Nephron (organoid): ENCODE results near the gene MGA.
A peak's percentile ranks its signal among the peaks of the same experiment; 100 is the strongest.

Experiments used
- H3K27ac Mint-ChIP-seq, 3 experiments: 2 replicates each; pipeline ENCODE4 v1.8.0; 2020; ENCODE audit warnings: mixed read lengths in 3 of 3, mild to moderate bottlenecking in 2 of 3, moderate library complexity in 1 of 3
- H3K27me3 Mint-ChIP-seq: 2 replicates; pipeline ENCODE4 v1.8.0; 2021; ENCODE audit warnings: low read depth, mild to moderate bottlenecking, moderate library complexity, mixed read lengths
- H3K36me3 Mint-ChIP-seq: 2 replicates; pipeline ENCODE4 v1.8.0; 2020; ENCODE audit warnings: low read depth, mixed read lengths
- H3K4me1 Mint-ChIP-seq: 2 replicates; pipeline ENCODE4 v1.8.0; 2020; ENCODE audit warnings: mixed read lengths
- H3K4me3 Mint-ChIP-seq, 3 experiments: 2 replicates each; pipeline ENCODE4 v1.8.0; 2020; ENCODE audit warnings: mild to moderate bottlenecking in 3 of 3, mixed read lengths in 3 of 3, moderate library complexity in 2 of 3
- H3K9me3 Mint-ChIP-seq: 2 replicates; pipeline ENCODE4 v1.8.0; 2020; ENCODE audit warnings: mixed read lengths
- CTCF ChIP-seq, 3 experiments: fragments of 200-600 bp; sonication (generic); IDR thresholded peaks; one replicate each; pipeline ENCODE4 v1.5.0; 2021; ENCODE audit warnings: antibody characterized with exemption in 3 of 3; ENCODE audit not compliant: unreplicated experiment in 3 of 3

The MGA gene

GRCh38 chr15:41792000-41792637, 131.9 kb downstream of the MGA start:
- Mint-ChIP-seq H3K27ac (peak overlapping the region; percentile 5 to 44 (median 16)), H3K9me3 (no peaks in the 10 kb centered on the region), H3K27me3 (no peaks in the 10 kb centered on the region), H3K4me1 (peaks cover 62% of the 10 kb centered on the region), H3K4me3 (no peak overlapping the region), H3K36me3 (no peaks in the 10 kb centered on the region)
- TF ChIP-seq CTCF (IDR thresholded peaks at IDR 0.05; ENCODE audit: unreplicated experiment in 3 of 3), result no peak

GRCh38 chr15:41794081-41794480, 133.9 kb downstream of the MGA start:
- Mint-ChIP-seq H3K27ac (peak overlapping the region in 2 of 3 experiments; percentile 49 to 58), H3K27me3 (no peaks in the 10 kb centered on the region), H3K9me3 (no peaks in the 10 kb centered on the region), H3K4me3 (no peak overlapping the region), H3K36me3 (no peaks in the 10 kb centered on the region), H3K4me1 (peaks cover 65% of the 10 kb centered on the region)
- no peak for TF ChIP-seq CTCF (IDR thresholded peaks at IDR 0.05; ENCODE audit: unreplicated experiment in 3 of 3)

GRCh38 chr15:41795996-41796856, 136.0 kb downstream of the MGA start:
- Mint-ChIP-seq H3K27me3 (no peaks in the 10 kb centered on the region), H3K4me1 (peaks cover 50% of the 10 kb centered on the region)

GRCh38 chr15:41797201-41797944, 137.2 kb downstream of the MGA start:
- peaks cover 38% of the 10 kb centered on the region for H3K4me1 Mint-ChIP-seq
- peaks cover 20% of the 10 kb centered on the region for H3K36me3 Mint-ChIP-seq
- peak overlapping the region; percentile 9 to 98 (median 93) for H3K27ac Mint-ChIP-seq
- no peaks in the 10 kb centered on the region for H3K27me3 Mint-ChIP-seq
- H3K9me3 Mint-ChIP-seq, result no peaks in the 10 kb centered on the region
- TF ChIP-seq CTCF (IDR thresholded peaks at IDR 0.05; ENCODE audit: unreplicated experiment in 3 of 3), result no peak
- H3K4me3 Mint-ChIP-seq, result no peak overlapping the region

More at GRCh38 chr15:41795996-41796856, 136.0 kb downstream of the MGA start:
- Mint-ChIP-seq H3K27ac (peak overlapping the region; percentile 92 to 98 (median 93)), H3K4me3 (no peak overlapping the region), H3K36me3 (peaks cover 17% of the 10 kb centered on the region), H3K9me3 (no peaks in the 10 kb centered on the region)
- no peak for TF ChIP-seq CTCF (IDR thresholded peaks at IDR 0.05; ENCODE audit: unreplicated experiment in 3 of 3)

GRCh38 chr15:41798607-41799487, 138.6 kb downstream of the MGA start:
- no peaks in the 10 kb centered on the region for H3K9me3 Mint-ChIP-seq
- H3K27me3 Mint-ChIP-seq, result no peaks in the 10 kb centered on the region
- H3K27ac Mint-ChIP-seq, result peak overlapping the region in 2 of 3 experiments; percentile 27
- H3K4me3 Mint-ChIP-seq, result no peak overlapping the region
- TF ChIP-seq CTCF (IDR thresholded peaks at IDR 0.05; ENCODE audit: unreplicated experiment in 3 of 3), result no peak
- peaks cover 33% of the 10 kb centered on the region for H3K4me1 Mint-ChIP-seq
- H3K36me3 Mint-ChIP-seq, result peaks cover 20% of the 10 kb centered on the region
